BE2C (cell line): ENCODE results near the gene NELFCD.
"Not testable (repeated sequence)": the region's sequence is repeated elsewhere in the genome, so short reads cannot be mapped to it uniquely, and the experiment has no call there.

Experiments
- DNase-seq: peaks from one replicate; pipeline ENCODE4 v3.0.0-alpha.2; 2020
- H3K27me3 ChIP-seq: fragments of 250-450 bp; sonication (Bioruptor Pico); 2 replicates; pipeline ENCODE4 v1.5.1; 2020; ENCODE audit warnings: mild to moderate bottlenecking
- H3K36me3 ChIP-seq: fragments of 250-450 bp; sonication (Bioruptor Pico); 2 replicates; pipeline ENCODE4 v1.5.1; 2020; ENCODE audit warnings: mild to moderate bottlenecking
- H3K4me1 ChIP-seq: fragments of 250-450 bp; sonication (Bioruptor Pico); 2 replicates; pipeline ENCODE4 v1.5.1; 2020
- H3K4me3 ChIP-seq: 2 replicates; pipeline ENCODE4 v1.5.1; 2011; ENCODE audit warnings: low read depth, low read length
- H3K9me3 ChIP-seq: fragments of 250-450 bp; sonication (Bioruptor Pico); 2 replicates; pipeline ENCODE4 v1.5.1; 2020
- TF ChIP-seq, protein P1 (sequence below): IDR thresholded peaks from 2 replicates; pipeline ENCODE4 v1.5.1; 2012; ENCODE audit warnings: mild to moderate bottlenecking, low read depth, low read length

The NELFCD gene

GRCh38 chr20:58978351-58979190 is 2.5 kb upstream of the NELFCD start:
- H3K4me3 ChIP-seq, result no peak overlapping the region
- H3K4me1 ChIP-seq, result peaks cover 3% of the 10 kb centered on the region
- H3K36me3 ChIP-seq, result no peaks in the 10 kb centered on the region; the same call in 1 of the 2 replicates
- TF ChIP-seq, protein P1, sequence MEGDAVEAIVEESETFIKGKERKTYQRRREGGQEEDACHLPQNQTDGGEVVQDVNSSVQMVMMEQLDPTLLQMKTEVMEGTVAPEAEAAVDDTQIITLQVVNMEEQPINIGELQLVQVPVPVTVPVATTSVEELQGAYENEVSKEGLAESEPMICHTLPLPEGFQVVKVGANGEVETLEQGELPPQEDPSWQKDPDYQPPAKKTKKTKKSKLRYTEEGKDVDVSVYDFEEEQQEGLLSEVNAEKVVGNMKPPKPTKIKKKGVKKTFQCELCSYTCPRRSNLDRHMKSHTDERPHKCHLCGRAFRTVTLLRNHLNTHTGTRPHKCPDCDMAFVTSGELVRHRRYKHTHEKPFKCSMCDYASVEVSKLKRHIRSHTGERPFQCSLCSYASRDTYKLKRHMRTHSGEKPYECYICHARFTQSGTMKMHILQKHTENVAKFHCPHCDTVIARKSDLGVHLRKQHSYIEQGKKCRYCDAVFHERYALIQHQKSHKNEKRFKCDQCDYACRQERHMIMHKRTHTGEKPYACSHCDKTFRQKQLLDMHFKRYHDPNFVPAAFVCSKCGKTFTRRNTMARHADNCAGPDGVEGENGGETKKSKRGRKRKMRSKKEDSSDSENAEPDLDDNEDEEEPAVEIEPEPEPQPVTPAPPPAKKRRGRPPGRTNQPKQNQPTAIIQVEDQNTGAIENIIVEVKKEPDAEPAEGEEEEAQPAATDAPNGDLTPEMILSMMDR, result no peak
- DNase-seq, result no peak
- no peaks in the 10 kb centered on the region for H3K9me3 ChIP-seq
- H3K27me3 ChIP-seq, result no peaks in the 10 kb centered on the region

- H3K36me3 ChIP-seq, result peaks cover 16% of the 10 kb centered on the region
- TF ChIP-seq, protein P1, result no peak
- H3K4me1 ChIP-seq, result peaks cover 17% of the 10 kb centered on the region
- H3K4me3 ChIP-seq, result peak overlapping the region; percentile 97
- H3K9me3 ChIP-seq, result no peaks in the 10 kb centered on the region
- no peaks in the 10 kb centered on the region for H3K27me3 ChIP-seq
- peak; percentile 22 for DNase-seq
These were observed 740 bp downstream of the NELFCD start for GRCh38 chr20:58981628-58982364.

DNA sequence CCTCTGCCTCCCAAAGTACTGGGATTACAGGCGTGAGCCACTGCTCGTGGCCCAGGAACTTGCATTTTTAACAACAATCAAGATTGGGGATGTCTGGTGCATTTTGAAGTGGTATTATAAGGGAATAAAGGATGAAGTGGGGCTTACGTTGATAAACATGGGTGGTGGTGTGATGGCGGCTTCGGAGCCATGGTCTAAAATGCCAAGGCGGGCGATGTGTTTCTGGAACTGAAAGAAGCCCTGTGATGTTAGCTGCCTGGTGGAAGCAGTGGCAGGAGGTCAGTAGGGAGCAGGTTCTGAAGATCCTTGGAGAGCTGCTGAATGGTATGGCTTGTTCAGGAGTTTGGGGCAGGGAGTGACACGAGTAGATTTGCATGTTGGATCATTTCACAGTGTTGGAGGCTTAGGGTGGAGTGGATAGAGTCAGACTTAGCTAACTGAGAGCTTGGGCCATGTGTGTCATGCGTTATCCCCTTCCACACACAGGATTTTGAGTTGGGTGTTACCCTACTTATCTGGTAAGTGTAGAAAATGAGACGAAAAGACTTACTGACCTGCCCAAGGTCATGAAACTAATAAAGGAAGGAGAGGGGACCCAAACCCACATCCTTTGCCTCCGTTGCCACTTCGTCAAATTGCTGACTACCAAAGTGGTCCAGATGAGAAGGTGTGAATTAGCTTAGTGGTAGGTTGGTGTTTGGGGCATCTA is 1.5 kb downstream of the NELFCD start:
- Histone ChIP-seq H3K4me3 (peak overlapping the region; percentile 97), H3K36me3 (peaks cover 23% of the 10 kb centered on the region), H3K9me3 (no peaks in the 10 kb centered on the region), H3K27me3 (no peaks in the 10 kb centered on the region), H3K4me1 (peaks cover 23% of the 10 kb centered on the region)
- DNase-seq, result no peak
- TF ChIP-seq, protein P1, result no peak

GRCh38 chr20:58983115-58983468 is 2.0 kb downstream of the NELFCD start:
- H3K4me3 ChIP-seq, H3K27me3 ChIP-seq, DNase-seq, H3K9me3 ChIP-seq: not testable (repeated sequence)
- H3K4me1 ChIP-seq, result peaks cover 25% of the 10 kb centered on the region
- peaks cover 28% of the 10 kb centered on the region for H3K36me3 ChIP-seq

DNA sequence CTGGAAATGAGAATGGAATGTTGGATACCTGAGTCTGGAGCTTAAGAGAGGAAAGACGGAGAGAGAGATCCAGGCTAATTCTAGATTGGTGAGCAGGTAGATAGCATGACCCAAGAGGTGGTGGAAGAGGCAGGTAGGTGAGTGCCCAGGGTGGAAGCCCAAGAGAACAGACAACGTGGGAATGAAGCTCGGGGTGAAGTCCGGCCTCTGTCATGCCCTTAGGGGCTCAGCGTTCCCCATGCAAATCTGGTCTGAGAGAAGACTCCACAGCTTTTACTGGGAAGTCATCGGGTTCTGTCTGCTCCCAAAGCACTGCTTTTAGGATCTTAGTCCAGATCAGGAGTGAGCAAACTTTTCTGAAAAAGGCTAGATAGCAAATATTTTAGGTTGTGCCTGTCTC is 3.6 kb downstream of the NELFCD start:
- TF ChIP-seq, protein P1, result no peak
- Histone ChIP-seq H3K4me1 (peaks cover 25% of the 10 kb centered on the region), H3K36me3 (peaks cover 44% of the 10 kb centered on the region), H3K9me3 (no peaks in the 10 kb centered on the region), H3K4me3 (no peak overlapping the region), H3K27me3 (no peaks in the 10 kb centered on the region)
- DNase-seq, result no peak

- H3K36me3 ChIP-seq, result peaks cover 52% of the 10 kb centered on the region
- H3K27me3 ChIP-seq, result no peaks in the 10 kb centered on the region
- H3K4me1 ChIP-seq, result peaks cover 25% of the 10 kb centered on the region
- H3K9me3 ChIP-seq, result no peaks in the 10 kb centered on the region
- TF ChIP-seq, protein P1, result no peak
- DNase-seq, result no peak
- no peak overlapping the region for H3K4me3 ChIP-seq
These were observed 4.6 kb downstream of the NELFCD start for GRCh38 chr20:58985656-58986055.
